Measurements from ENCODE around the gene GNAQ. TPM values are rescaled to one million over a fixed set of nuclear protein-coding genes. Genes with fewer than 3 reads are reported as not detected.

Gene GNAQ
- total RNA-seq, 1 experiment from 2014 or later = 38.2 TPM

GRCh38 chr9:77939149-77939668 lies 92.4 kb downstream of the GNAQ start:
- Mint-ChIP-seq H3K27me3 (ENCODE audit: insufficient read depth, unreplicated experiment) (no peaks in the 10 kb centered on the region), H3K36me3 (ENCODE audit: insufficient read depth, unreplicated experiment) (no peaks in the 10 kb centered on the region), H3K9me3 (ENCODE audit: unreplicated experiment) (no peaks in the 10 kb centered on the region), H3K27ac (ENCODE audit: low read depth, unreplicated experiment) (no peak overlapping the region), H3K4me3 (ENCODE audit: unreplicated experiment) (no peak overlapping the region), H3K4me1 (ENCODE audit: insufficient read depth, unreplicated experiment) (no peaks in the 10 kb centered on the region)
- intact Hi-C loops (cut with micrococcal nuclease) = no loop called here
- no peak for DNase-seq (ENCODE audit: unreplicated experiment)
- BruUV-seq (replicated peaks) = no TSS peak
- ChIA-PET CTCF (no interaction called here), POLR2A (no interaction called here)
- TF ChIP-seq CTCF (IDR thresholded peaks at IDR 0.05; ENCODE audit: unreplicated experiment) = no peak

GRCh38 chr9:77938163-77938562 lies 93.4 kb downstream of the GNAQ start:
- ChIA-PET CTCF (interaction anchor here (0.7 kb wide), 1 partner anchor 18 kb away, joined by 3 read pairs; no protein-coding TSS in a partner anchor), POLR2A (no interaction called here)
- intact Hi-C loops (cut with micrococcal nuclease) = no loop called here
- Mint-ChIP-seq H3K27me3 (ENCODE audit: insufficient read depth, unreplicated experiment) (no peaks in the 10 kb centered on the region), H3K27ac (ENCODE audit: low read depth, unreplicated experiment) (no peak overlapping the region), H3K4me1 (ENCODE audit: insufficient read depth, unreplicated experiment) (no peaks in the 10 kb centered on the region), H3K9me3 (ENCODE audit: unreplicated experiment) (no peaks in the 10 kb centered on the region), H3K4me3 (ENCODE audit: unreplicated experiment) (no peak overlapping the region), H3K36me3 (ENCODE audit: insufficient read depth, unreplicated experiment) (no peaks in the 10 kb centered on the region)
- no peak for DNase-seq (ENCODE audit: unreplicated experiment)
- BruUV-seq (replicated peaks) = no TSS peak
- TF ChIP-seq CTCF (IDR thresholded peaks at IDR 0.05; ENCODE audit: unreplicated experiment) = no peak

GRCh38 chr9:77935974-77936373 lies 95.6 kb downstream of the GNAQ start:
- H3K27me3 Mint-ChIP-seq (ENCODE audit: insufficient read depth, unreplicated experiment) = no peaks in the 10 kb centered on the region
- no peak overlapping the region for H3K4me3 Mint-ChIP-seq (ENCODE audit: unreplicated experiment)
- BruUV-seq (replicated peaks) = no TSS peak
- H3K36me3 Mint-ChIP-seq (ENCODE audit: insufficient read depth, unreplicated experiment) = no peaks in the 10 kb centered on the region
- intact Hi-C loops (cut with micrococcal nuclease) = no loop called here
- no peak for TF ChIP-seq CTCF (IDR thresholded peaks at IDR 0.05; ENCODE audit: unreplicated experiment)
- CTCF ChIA-PET = no interaction called here
- POLR2A ChIA-PET = no interaction called here
- H3K4me1 Mint-ChIP-seq (ENCODE audit: insufficient read depth, unreplicated experiment) = peaks cover 7% of the 10 kb centered on the region
- no peak for DNase-seq (ENCODE audit: unreplicated experiment)
- H3K9me3 Mint-ChIP-seq (ENCODE audit: unreplicated experiment) = no peaks in the 10 kb centered on the region
- no peak overlapping the region for H3K27ac Mint-ChIP-seq (ENCODE audit: low read depth, unreplicated experiment)

- no peaks in the 10 kb centered on the region for H3K9me3 Mint-ChIP-seq (ENCODE audit: unreplicated experiment)
- peaks cover 7% of the 10 kb centered on the region for H3K4me1 Mint-ChIP-seq (ENCODE audit: insufficient read depth, unreplicated experiment)
- H3K27me3 Mint-ChIP-seq (ENCODE audit: insufficient read depth, unreplicated experiment) = no peaks in the 10 kb centered on the region
- CTCF ChIA-PET = no interaction called here
- no peak overlapping the region for H3K27ac Mint-ChIP-seq (ENCODE audit: low read depth, unreplicated experiment)
- POLR2A ChIA-PET = no interaction called here
- no peaks in the 10 kb centered on the region for H3K36me3 Mint-ChIP-seq (ENCODE audit: insufficient read depth, unreplicated experiment)
- no peak overlapping the region for H3K4me3 Mint-ChIP-seq (ENCODE audit: unreplicated experiment)
- no peak for TF ChIP-seq CTCF (IDR thresholded peaks at IDR 0.05; ENCODE audit: unreplicated experiment)
- BruUV-seq (replicated peaks) = no TSS peak
- intact Hi-C loops (cut with micrococcal nuclease) = no loop called here
- DNase-seq (ENCODE audit: unreplicated experiment) = no peak
Measured at GRCh38 chr9:77935211-77935610, 96.4 kb downstream of the GNAQ start.

All from MCF 10A (cell line).